NCI-H1092 treated with DMSO at 0.1 percent for 48 hours (cell line): Measurements from ENCODE around the gene MAGI2.
A peak's percentile ranks its signal among the peaks of the same experiment; 100 is the strongest.
"Not testable (repeated sequence)": the region's sequence is repeated elsewhere in the genome, so short reads cannot be mapped to it uniquely, and the experiment has no call there.

Experiments used
- DNase-seq: peaks from one replicate; lab custom pipeline; 2025; lab: John Stamatoyannopoulos, UW

MAGI2 gene

GRCh38 chr7:79046061-79046460 is 407.4 kb downstream of the MAGI2 start:
- no peak for DNase-seq

- no peak for DNase-seq
Observed at GRCh38 chr7:79037001-79037400, 416.5 kb downstream of the MAGI2 start.

GRCh38 chr7:79036356-79036755 is 417.1 kb downstream of the MAGI2 start:
- no peak for DNase-seq

GRCh38 chr7:79035858-79036257 is 417.6 kb downstream of the MAGI2 start:
- DNase-seq = no peak

- no peak for DNase-seq
Observed at GRCh38 chr7:79034730-79035129, 418.7 kb downstream of the MAGI2 start.

GRCh38 chr7:79019711-79020110 is 433.8 kb downstream of the MAGI2 start:
- DNase-seq = not testable (repeated sequence)

- DNase-seq = no peak
Observed at GRCh38 chr7:79011921-79012320, 441.5 kb downstream of the MAGI2 start.

GRCh38 chr7:79009647-79010046 is 443.8 kb downstream of the MAGI2 start:
- no peak for DNase-seq

- DNase-seq = no peak
Observed at GRCh38 chr7:79008786-79009185, 444.7 kb downstream of the MAGI2 start.

- no peak for DNase-seq
Observed at GRCh38 chr7:78996013-78996412, 457.5 kb downstream of the MAGI2 start.

GRCh38 chr7:78993341-78993740 is 460.1 kb downstream of the MAGI2 start:
- no peak for DNase-seq

GRCh38 chr7:78985509-78985908 is 468.0 kb downstream of the MAGI2 start:
- no peak for DNase-seq

GRCh38 chr7:78983483-78983882 is 470.0 kb downstream of the MAGI2 start:
- DNase-seq = no peak

GRCh38 chr7:78970440-78970916 is 483.0 kb downstream of the MAGI2 start:
- DNase-seq = no peak

- no peak for DNase-seq
Observed at GRCh38 chr7:78968951-78969350, 484.5 kb downstream of the MAGI2 start.

- DNase-seq = not testable (repeated sequence)
Observed at GRCh38 chr7:78967561-78967960, 485.9 kb downstream of the MAGI2 start.

- DNase-seq = no peak
Observed at GRCh38 chr7:78967046-78967445, 486.4 kb downstream of the MAGI2 start.

GRCh38 chr7:78959477-78959876 is 494.0 kb downstream of the MAGI2 start:
- no peak for DNase-seq

- DNase-seq = no peak
Observed at GRCh38 chr7:78955329-78955728, 498.1 kb downstream of the MAGI2 start.

GRCh38 chr7:78953726-78954363 is 499.6 kb downstream of the MAGI2 start:
- DNase-seq = no peak

- no peak for DNase-seq
Observed at GRCh38 chr7:78953090-78953489, 500.4 kb downstream of the MAGI2 start.

- DNase-seq = no peak
Observed at GRCh38 chr7:78939669-78940068, 513.8 kb downstream of the MAGI2 start.

GRCh38 chr7:78924581-78924980 is 528.9 kb downstream of the MAGI2 start:
- DNase-seq = peak; percentile 25

GRCh38 chr7:78912781-78913180 is 540.7 kb downstream of the MAGI2 start:
- no peak for DNase-seq
